A172 (cell line): ENCODE results near the gene TIMM13. TPM values are rescaled to one million over a fixed set of nuclear protein-coding genes. Genes with fewer than 3 reads are reported as not detected.

Experiments used
- DNase-seq: peaks from one replicate; pipeline ENCODE4 v3.0.0-alpha.2; 2015; ENCODE audit warnings: low spot score
- total RNA-seq: library from RNA; depleted of rRNA; stranded (reverse); fragments of >200 nt; shearing (Covaris generic); gene quantifications from 2 replicates; pipeline ENCODE4 v1.2.3, GENCODE V29; 2014

Gene TIMM13
- total RNA-seq, 1 experiment from 2014 or later, result 110 TPM

DNA sequence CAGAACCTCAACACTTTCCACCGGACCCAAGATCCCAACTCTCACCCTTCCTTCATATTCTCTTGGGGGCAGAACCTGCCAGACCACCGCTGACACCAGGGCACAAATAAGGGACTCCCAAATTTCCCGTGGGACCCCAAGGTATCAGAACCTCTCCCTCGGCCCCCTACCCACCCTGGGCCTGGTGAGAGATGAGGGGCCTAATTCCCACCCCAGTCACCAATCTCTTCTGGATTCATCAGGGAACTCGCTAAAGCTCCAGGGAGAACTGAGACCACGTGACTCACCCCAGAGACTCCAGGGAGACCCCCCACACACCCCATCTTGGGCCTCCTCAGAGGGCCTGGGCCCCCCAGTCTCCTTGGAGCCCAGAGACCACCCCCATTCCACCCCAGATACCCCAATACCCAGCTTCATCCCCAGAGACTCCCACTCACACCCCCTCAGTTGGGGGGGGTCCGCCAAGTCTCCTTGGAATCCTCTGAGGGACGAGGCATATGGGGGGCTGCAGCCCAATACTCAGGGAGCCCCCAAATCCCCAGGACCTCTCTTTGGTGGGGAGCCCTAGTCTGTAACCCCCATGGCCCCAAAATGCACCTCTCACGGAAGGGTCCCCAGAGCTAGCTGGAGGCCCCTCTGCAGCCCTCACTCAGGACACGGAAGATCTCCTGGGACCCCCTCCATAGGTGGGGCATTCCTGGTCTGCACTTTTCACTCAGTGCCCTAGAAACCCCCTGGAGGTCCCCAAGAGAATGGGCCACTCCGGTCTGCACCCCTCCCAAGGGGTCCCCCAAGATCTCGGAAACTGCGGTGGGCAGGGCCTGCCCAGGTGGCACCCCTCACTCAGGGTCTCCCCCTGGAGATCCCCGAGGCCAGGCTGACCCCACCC, 27.8 kb upstream of the TIMM13 start:
- no peak for DNase-seq

DNA sequence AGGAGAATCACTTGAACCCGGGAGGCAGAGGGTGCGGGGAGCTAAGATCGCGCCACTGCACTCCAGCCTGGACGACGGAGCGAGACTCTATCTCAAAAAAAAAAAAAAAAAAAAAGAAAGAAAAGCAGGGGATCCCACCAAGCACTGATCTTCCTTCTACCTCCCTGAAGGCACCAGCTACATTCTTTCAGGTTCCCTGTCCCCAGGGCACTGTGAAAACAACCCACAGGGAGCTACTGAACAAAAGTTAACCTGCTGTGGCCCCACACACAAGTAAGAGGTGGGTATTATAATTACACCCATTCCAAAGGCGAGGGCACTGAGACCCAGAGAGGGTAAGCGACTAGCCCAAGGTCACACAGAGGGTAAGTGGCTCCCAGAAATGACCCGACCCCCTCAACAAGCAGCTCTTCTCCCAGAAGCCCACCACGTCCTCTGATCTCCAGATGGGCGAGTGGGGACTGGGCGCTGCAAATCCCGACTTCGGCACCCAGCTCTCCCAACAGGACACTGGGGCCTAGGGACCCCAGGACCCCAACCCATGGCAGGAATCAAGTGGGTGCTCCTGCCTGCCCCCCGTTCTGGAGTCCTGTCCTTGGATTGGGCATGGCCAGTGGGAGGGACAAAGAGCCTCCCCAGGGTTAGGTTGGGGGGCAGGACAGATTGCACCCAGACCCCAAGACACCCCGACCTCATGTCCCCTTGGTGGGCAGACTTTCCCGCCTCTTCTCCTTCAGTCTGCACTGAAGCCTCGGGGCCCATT, 27.0 kb upstream of the TIMM13 start:
- no peak for DNase-seq

GRCh38 chr19:2453431-2454025, 26.1 kb upstream of the TIMM13 start:
- DNase-seq, result no peak

GRCh38 chr19:2451741-2452140, 24.4 kb upstream of the TIMM13 start:
- DNase-seq, result no peak

DNA sequence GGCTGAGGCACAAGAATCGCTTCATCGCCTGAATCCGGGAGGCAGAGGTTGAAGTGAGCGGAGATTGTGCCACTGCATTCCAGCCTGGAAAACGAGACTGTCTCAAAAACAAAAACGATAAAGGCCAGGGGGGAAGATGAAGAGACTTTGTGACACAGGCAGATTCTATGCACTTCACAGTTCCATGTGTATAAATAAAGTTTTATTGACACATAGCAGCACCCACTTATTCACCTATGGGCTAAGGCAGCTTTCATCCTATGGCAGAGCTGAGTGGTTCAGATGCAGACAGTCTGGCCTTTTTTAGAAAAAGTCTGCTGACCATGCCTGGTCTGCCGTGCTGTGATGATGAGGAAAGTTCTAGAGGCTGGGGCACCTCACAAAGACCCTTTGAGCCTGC, 23.8 kb upstream of the TIMM13 start:
- DNase-seq, result no peak

- peak; percentile 44 for DNase-seq
Measured at GRCh38 chr19:2449019-2449418, 21.6 kb upstream of the TIMM13 start.

DNA sequence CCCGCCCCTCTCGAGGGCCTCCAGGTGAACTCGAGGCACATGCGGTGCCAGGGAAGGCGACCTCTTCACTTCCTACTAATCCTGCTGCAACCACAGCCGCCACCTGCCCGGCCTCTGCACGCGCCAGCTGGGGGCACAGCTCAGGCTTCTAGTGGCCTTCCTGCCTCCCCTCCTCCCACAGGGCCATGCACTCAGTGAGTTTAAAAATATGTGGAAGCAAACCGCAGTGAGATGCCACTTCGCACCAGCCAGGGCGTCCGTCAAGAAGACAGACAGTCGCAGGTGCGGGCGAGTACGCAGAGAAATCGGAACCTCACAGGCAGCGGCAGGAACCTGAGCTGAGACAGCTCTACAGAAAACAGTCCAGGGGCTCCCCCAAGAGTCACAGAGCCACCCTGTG, 19.0 kb upstream of the TIMM13 start:
- no peak for DNase-seq

- no peak for DNase-seq
Measured at GRCh38 chr19:2444251-2445002, 17.0 kb upstream of the TIMM13 start.

GRCh38 chr19:2443785-2444182, 16.4 kb upstream of the TIMM13 start:
- no peak for DNase-seq

DNA sequence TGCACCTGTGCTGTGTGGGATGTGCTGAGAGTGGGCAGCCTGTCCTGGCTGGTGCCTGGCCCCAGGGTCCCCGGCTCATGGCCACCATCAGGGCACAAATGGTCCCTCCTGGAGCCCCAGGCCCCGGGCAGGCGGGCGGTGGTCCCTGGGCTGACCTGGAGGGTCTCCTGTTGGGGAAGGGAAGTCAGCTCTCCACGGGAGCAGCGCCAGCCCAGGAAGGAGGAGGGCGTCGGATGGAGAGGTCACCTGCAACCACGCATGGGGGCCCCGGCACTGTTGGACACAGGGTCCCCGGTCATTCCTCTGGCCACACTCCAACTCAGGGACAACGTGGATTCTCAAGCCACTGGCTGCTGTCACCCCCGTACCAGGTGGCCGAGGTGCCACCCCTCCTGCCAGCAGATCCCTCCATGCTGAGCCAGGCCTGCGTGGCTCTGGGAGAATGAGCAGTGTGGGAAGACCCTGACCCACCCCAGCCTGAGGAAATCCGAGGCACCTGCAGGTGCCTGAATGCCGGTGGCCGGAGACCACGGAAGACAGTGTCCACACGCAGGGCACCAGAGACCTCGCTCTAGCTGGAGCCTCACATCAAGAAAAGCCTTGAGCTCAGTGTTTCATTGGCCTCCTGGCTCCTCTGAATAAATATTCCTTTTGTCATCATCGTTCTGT, 15.9 kb upstream of the TIMM13 start:
- DNase-seq, result no peak

- DNase-seq, result no peak
Measured at GRCh38 chr19:2441096-2441752, 13.8 kb upstream of the TIMM13 start.

- DNase-seq, result no peak
Measured at GRCh38 chr19:2440515-2440914, 13.1 kb upstream of the TIMM13 start.

DNA sequence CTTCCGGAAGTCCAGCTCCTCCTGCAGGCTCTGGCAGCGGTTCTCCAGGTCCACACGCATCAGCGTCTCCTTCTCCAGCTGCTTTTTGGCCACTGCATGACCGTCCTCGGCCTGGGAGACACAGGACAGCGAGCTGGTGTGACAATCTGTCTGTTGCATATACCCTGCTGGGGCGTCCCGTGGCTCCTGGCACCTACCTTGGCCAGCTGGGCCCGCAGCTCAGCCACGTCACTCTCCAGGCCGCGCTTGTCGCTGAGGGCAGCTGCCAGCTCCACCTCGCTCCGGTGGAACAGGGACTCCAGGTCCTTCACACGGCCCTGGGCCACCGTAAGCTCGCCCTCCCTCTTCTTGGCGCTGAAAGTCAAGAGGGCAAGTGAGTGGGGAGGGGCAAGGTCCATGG, 10.8 kb upstream of the TIMM13 start:
- no peak for DNase-seq

GRCh38 chr19:2436926-2437325, 9.5 kb upstream of the TIMM13 start:
- DNase-seq, result no peak

GRCh38 chr19:2436384-2436783, 9.0 kb upstream of the TIMM13 start:
- DNase-seq, result no peak

GRCh38 chr19:2434721-2435265, 7.4 kb upstream of the TIMM13 start:
- no peak for DNase-seq

DNA sequence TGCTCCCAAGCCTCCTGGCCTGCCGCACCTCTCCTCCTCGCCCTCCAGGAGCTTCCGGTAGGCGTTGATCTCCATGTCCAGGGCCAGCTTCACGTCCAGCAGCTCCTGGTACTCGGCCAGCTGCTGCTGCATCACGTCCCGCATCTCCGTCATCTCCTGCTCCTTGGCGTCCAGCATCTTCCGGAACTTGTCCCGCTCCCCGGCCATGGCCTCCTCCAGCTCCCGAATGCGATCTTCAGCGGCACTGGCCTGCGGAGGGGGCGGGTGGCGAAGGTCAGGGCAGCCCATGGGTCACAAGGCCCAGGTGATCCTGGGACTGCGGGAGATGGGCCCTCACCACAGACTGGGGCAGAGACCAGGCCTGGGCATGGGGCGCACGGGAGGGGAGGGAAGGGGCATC, 6.9 kb upstream of the TIMM13 start:
- DNase-seq, result no peak

- DNase-seq, result no peak
Measured at GRCh38 chr19:2433854-2434253, 6.5 kb upstream of the TIMM13 start.

DNA sequence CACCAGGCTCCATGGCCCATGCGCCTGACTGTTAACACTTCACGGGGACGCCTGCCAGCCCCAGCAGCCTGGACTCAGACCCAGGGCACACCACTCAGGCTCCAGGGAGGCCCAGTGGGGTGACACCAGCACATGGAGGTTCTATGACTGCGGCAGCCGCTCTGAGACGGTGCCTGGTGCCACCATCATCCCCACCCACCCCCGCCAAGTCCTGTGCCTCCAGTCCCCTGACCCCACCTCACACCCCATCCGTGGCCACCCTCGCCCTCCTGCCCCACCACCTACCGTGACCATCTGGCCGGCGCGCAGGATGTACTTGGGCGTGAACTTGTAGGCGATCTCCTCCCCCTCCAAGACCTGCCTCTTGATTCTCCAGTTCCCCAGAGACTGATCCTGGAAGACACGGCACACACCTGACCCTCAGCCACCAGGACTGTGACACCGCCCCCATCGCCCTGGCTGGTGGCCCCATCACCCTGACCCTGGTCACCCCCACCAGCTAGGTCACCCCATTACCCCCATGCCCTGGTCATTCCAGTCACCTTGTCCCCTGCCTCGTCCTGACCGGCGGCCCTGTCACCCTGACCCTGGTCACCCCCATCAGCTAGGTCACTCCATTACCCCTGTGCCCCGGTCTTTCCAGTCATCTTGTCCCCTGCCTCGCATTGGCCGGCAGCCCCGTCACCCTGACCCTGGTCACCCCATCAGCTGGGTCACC, 4.9 kb upstream of the TIMM13 start:
- DNase-seq, result no peak
